ENCODE data around the gene KHDC1L.
"Not testable (repeated sequence)": the region's sequence is repeated elsewhere in the genome, so short reads cannot be mapped to it uniquely, and the experiment has no call there.

Gene KHDC1L

DNA sequence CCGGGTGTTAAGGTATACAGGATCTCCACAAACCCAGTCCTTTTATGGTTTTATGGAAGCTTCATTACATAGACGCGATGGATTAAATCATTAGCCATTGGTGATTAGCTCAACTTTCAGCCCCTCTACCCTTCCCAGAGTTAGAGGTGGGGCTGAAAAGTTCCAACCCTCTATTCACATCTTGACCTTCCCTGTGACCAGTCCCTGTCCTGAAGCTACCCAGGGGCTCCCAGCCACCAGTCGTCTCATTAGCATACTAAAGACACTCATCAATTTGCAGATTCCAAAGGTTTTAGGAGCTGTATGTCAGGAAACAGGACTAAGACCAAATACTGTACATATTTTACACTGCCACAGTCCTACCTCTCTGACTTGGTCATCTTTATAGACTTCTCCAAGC, 21.0 kb downstream of the KHDC1L start:
- DNase-seq (ENCODE audit: low read depth): no peak

DNA sequence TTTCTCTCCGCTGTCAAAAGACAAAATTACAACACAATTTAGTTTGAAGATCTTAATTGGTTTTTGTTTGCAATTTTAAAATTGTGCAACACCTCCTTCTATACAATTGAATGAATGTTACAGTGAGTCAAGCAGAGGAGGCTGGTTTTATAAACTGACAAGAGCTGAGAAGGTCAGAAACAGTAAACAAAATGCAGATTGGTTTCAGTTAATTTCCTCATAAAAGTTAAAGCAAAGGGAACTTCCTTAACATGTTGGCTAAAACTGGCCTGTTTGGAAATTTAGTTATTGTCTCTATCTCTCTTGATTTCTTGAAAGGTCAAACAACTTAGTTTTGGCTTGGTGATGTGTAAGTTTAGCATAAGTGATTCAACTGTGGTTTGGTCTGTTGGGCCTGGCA, 22.2 kb downstream of the KHDC1L start:
- DNase-seq (ENCODE audit: low read depth): no peak

DNA sequence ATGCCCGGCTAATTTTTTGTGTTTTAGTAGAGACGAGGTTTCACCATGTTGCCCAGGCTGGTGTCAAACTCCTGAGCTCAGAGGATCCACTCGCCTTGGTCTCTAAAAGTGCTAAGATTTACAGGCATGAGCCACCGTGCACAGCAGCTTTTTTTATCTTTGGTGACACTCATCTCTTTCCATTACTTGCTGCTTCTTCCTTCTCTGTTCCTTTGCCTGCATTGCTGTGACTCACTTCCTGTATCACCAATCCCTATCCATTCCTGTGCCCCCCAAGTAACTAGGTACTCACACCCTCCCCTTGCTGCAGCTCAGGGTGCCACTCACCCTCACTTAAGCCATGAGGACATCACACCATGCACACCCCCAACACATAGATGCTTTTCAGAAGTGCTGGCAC, 24.6 kb downstream of the KHDC1L start:
- no peak for DNase-seq (ENCODE audit: low read depth)

DNA sequence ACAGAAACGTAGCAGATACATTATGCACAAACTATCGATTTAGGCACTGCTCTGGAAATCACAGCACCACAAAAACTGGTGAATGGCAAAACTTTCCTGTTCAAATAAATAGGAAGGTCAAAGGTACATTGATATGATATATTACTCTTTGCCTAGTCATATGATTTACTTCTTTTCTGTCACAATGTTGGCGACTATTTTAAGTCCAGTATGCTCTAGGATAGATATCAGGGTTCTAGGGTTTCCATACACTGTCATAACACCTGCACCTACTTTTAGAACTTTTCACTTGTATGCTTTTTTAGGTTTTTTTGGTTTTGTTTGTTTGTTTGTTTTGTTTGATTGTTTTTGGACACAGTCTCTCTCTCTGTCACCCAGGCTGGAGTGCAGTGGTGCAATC, 25.0 kb downstream of the KHDC1L start:
- no peak for DNase-seq (ENCODE audit: low read depth)

DNA sequence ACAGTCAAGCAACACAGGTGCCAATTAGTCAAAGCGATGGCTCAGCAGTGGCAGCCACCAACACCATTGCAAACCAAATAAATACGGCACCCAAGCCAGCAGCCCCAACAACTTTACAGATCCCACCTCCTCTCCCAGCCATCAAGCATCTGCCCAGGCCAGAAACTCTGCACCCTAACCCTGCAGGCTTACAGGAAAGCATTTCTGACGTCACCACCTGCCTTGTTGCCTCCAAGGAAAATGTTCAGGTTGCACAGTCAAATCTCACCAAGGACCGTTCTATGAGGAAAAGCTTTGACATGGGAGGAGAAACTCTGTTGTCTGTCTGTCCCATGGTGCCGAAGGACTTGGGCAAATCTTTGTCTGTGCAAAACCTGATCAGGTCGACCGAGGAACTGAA, 30.6 kb downstream of the KHDC1L start:
- DNase-seq (ENCODE audit: low read depth): no peak

DNA sequence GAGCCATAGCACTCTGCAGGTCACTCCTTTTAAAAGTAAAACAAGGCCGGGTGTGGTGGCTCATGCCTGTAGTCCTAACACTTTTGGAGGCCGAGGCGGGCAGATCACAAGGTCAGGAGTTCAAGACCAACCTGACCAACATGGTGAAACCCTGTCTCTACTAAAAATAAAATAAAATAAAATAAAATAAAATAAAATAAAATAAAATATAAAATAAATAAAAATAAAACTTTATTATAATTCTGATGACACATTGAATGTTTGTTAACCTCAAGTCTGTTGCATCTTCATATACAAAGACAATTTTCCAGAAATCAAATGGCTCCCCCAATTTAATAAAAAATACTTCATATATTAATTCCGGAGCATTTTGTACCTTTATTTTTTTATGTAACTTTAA, 32.0 kb downstream of the KHDC1L start:
- DNase-seq (ENCODE audit: low read depth): not testable (repeated sequence)

DNA sequence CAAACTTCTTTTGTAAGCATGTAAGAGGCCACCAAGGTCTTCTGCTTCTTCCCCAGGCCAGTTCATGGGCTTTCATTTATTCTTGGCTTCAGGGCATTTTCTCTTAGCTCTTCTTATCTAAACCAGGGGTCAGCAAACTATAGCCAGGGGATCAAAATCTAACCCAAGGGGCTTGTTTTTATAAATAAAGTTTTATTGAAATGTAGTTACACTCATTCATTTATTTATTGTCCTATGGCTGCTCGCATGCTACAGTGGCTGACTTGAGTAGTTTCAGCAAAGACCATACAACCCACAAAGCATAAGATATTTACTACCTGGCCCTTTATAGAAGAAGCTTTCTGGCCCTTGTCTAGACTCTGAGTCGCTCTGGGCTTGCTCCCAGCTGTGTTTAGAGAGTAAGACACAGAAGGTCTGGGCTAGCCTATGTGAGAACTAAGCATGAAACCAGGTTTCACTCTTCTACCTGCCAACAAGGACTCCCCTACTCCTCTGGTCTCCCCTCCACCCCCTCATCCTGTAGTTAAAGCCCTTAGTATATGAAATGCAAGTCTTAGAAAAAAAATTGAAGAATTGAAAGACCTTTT, 43.2 kb downstream of the KHDC1L start:
- no peak for DNase-seq (ENCODE audit: low read depth)

DNA sequence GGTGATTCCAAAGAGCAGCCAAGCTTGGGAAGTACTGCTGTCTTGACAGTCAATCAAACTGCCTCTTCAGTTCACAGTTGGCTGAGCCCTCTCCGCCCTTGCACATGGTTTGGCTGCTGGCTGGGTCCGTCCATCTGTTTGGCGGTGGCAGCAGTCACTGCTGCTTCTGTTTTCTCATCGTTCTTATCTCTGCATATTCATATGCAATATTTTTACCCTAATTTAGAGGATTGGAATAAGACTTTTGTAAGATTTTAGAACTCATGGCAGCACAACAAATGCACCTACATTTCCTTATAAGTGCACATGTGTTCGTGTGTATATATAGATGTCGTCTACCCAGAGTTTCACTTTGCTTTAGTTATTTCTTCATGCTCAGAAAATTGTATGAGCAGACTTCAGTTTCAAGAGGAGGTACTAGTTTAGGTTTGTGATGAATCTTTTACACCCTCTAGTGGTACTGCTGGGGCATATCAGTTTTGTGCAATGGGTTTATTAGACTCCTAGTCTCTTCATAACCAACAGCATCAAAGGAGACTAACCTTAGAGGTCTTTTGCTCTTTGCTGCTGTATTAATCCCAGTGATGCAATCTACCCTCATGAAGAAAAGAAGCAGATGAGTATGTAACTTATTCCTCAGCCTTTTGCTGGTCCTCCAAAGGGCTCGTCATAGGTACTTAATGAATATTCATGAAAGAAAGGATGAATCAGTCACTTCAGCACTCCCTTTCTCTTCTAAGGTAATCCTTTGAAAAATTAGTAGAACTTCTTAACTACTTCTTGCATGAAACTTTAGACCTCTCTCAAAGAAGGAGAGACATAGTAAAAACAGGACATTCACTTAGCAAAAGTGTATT, 44.3 kb downstream of the KHDC1L start:
- no peak for DNase-seq (ENCODE audit: low read depth)

DNA sequence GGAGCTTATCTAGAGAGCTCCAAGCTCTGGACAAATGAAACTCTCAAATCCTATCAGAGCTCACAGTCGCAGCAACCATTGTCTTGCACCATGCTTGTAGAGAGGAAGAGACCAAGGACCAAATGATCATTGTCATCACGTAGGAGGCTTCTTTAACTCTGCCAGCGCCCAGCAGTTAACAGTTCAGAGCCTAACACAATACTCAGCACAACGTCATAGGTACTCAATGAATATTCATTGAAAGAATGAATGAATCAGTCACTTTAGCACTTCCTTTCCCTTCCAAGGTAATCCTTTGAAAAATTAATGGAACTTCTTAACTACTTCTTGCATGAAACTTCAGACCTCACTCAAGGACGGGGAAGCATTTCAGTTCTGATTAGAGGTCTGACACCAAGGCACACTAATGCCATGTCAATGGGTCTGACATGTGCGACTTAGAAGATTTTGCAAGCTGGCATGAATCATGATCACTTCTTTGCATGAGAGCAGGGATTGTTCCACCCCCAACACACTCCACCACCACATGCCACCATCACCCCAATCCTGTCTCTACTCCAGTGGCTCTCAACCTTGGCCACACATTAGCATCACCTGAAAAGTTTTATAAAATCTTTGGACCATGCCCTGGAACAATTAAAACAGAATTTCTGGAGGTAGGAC, 45.1 kb downstream of the KHDC1L start:
- no peak for DNase-seq (ENCODE audit: low read depth)

DNA sequence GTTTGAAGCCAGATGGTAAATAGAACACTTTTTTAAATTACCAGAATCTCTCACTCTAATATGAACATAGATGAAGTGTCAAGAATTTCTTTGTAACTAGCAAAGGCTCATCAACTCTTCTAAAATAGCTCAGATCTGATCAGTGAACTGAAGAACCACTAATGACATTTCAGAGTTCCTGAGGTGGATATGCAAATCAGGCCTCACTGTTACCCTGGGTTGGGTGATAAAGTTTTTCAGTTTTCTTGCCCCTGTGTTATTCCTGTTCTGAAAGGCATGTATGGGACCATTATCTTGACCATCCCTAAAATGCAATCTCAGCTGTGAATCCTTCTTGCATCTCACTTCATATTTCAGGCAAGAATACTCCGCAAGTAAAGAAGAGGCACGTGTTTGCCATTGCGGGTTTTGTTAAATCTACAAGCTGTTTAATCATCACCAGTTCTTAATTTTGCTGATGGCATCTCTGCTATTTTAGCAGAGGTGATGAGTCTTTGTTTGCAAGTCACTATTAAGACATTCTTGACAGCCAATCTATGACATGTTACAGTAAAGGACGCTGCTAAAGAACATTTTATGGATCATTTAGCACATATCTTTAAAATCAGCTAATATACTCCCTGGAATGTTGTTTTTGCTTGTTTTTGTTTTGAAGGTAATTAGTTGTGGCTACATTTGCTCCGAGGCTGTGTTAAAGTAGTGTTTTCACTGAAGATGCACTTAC, 47.9 kb downstream of the KHDC1L start:
- no peak for DNase-seq (ENCODE audit: low read depth)

DNA sequence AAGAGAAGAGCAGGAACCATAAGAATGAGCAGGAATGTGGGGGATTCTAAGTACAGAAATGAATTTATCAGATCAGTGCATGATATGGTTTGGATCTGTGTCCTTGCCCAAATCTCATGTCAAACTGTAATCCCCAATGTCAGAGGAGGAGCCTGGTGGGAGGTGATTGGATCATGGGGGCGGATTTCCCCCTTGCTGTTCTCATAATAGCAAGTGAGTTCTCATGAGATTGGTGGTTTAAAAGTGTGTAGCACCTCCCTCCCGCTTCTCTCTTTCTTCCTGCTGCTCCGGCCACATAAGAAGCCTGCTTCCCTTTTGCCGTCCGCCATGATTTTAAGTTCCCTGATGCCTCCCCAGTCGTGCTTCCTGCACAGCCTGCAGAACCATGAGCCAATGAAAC, 49.2 kb downstream of the KHDC1L start:
- no peak for DNase-seq (ENCODE audit: low read depth)

DNA sequence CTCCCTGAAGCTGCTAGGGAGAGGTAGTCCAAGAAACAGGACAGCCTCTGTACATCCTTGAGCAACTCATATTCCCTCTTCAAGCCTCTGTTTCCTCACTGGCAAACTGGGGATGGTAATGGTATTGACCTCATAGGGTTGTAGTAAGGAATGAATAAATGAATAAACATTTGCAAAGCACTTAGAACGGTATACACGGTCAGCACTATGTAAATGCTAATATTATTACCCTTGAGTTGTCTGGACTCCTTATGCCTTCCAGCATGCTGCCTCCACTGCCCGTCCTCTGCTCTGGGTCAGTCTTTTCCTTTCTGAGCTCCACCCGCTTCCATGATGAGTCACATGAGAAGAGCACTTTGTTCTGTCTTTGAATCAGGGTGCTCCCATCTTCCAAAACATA, 50.6 kb downstream of the KHDC1L start:
- DNase-seq (ENCODE audit: low read depth): no peak

Data from stimulated activated CD8-positive, alpha-beta memory T cell treated with anti-CD3 and anti-CD28 coated beads, Interleukin-7, amount 100 ng/mL, for 24 hours (primary cell).